ENCODE data around the gene CREBBP.
"Not testable (repeated sequence)": the region's sequence is repeated elsewhere in the genome, so short reads cannot be mapped to it uniquely, and the experiment has no call there.

Gene CREBBP

DNA sequence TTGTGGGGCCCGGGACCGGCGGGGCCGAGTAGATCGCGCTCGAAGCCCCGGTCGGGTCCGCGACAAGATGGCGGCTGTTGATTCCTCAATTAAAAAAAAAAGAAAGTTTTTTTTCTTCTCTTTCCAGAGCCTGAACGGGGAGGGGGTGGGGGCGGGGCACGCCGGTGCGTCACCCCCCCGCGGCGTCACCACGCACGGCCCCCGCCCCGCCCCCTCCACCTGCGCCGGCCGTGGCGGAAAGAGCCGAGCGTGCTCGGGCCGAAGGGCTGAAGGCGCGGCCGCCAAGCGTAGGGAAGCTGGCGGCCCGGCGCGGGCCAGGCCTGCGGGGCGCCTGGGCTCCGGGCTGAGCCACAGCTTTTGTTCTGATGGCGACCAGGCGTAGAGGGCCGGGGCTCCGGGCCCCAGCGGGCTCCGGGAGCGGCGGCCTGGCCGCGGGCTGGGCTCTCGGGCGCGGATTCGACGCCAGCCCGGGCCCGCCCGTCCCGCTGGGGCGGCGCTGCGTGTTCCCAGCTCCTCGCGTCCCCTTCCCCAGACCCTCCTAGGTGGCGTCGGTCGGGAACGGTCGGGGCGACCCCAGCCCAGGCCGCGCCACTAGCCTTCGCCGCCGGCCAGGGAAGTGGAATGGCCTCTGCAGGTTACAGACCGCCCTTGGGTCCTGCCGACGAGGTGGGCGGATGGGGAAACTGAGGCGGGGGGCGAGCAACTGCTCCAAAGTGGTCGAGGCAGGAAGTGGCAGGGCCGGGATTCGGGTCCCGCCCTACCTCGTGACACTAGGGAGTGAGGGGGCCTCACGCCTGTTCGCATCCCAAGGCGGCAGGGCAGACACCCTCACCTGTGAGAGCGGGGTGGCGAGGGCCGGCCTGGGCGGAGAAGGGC lies at the start of gene CREBBP:
TSS of gene CREBBP (minus strand) at position 91 of the 876 bp plus-strand sequence. CDS start 797 bp downstream, outside the sequence.
- in situ Hi-C loops (cut with MboI; ENCODE audit: low sequenced_read_pairs) = no loop called here

DNA sequence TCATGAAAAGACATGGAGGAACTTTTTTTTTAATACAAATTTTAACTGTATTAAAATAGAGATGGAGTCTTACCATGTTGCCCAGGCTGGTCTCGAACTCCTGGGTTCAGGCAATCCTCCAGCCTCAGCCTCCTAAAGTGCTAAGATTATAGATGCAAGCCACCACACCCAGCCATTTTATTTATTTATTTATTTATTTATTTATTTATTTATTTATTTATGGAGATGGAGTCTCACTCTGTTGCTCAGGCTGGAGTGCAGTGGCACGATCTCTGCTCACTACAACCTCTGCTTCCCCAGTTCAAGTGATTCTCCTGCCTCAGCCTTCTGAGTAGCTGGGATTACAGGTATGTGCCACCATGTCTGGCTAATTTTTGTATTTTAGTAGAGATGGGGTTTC lies 46.6 kb upstream of the CREBBP start:
- in situ Hi-C loops (cut with MboI; ENCODE audit: low sequenced_read_pairs) = not testable (repeated sequence)

- in situ Hi-C loops (cut with MboI; ENCODE audit: low sequenced_read_pairs) = no loop called here
Measured at GRCh38 chr16:3924763-3925162, 44.2 kb upstream of the CREBBP start.

DNA sequence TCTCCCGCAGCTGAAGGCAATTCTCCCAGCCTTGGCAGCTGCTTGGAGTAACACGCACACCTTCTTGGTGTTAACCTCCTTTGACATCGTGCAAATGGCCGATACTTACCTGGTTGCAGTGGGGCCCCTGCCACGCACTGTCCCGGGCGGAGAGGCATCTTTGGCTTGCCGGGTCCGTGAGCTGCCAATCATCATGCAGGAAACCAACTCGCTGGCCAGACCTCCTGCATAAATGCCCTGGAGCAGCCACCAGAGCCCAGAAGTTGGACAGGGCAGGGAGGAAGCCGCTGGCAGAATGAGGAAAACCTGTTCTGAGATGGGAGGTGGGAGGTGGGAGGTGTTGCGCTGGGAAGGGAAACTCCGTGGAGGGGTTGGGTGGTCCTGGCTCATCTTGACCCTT lies 41.7 kb upstream of the CREBBP start:
- in situ Hi-C loops (cut with MboI; ENCODE audit: low sequenced_read_pairs) = no loop called here

GRCh38 chr16:3920206-3920605 lies 39.7 kb upstream of the CREBBP start:
- in situ Hi-C loops (cut with MboI; ENCODE audit: low sequenced_read_pairs) = no loop called here

GRCh38 chr16:3919413-3919812 lies 38.9 kb upstream of the CREBBP start:
- in situ Hi-C loops (cut with MboI; ENCODE audit: low sequenced_read_pairs) = no loop called here

DNA sequence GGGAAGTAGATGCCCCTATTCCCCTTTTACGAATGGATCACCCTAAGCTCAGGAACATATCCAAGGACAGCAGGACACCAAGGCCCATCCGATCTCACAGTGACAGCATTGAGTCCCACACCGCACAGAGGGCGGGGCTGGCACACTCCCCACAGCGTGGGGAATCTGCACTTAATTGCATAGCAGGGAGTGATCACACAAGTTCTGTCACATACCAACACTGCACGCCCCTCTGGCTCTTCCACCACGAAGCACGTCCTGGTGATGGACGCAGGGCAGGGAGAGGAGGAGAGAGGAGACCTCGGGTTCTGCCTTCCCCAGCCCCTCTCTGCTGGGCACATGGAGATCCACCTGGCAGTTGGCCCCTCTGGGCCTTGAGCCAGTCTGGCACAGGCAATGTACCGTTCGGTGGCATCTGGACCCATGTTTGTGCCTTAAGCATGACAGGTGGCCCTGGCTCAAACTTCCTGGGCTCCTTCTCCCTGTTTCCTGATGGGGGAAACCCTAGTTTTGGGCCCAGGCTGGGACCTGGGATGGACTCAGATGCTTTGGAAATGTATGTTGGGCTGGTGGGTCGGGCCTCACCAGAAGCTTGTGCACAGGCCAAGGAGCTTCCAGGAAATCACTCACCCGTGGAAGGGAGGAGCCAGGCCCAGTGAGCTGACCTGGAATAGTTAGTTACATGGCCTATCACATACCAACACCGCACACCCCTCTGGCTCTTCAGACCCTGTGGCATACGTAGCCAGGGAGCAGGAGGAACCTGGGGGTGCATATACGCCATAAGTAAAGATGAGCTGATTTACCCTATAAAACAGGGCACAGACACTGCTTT lies 35.1 kb upstream of the CREBBP start:
- in situ Hi-C loops (cut with MboI; ENCODE audit: low sequenced_read_pairs) = no loop called here

DNA sequence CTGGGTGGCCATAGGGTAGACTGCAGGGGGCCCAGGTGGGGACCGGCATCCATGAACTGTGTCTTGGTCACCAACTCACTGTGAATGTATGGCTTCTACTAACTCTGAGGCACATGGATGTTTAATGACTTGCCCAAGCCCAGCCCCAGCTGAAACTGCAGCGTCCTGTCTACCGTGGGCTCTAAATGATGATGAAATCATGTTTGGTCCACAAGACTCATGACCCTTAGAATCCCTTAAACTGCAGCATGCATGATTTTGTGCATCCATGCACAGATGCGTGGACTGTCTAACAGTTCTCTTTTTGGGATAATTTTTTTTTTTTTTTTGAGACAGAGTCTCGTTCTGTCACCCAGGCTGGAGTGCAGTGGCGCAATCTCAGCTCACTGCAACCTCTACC lies 32.4 kb upstream of the CREBBP start:
- in situ Hi-C loops (cut with MboI; ENCODE audit: low sequenced_read_pairs) = no loop called here

GRCh38 chr16:3912373-3912772 lies 31.9 kb upstream of the CREBBP start:
- in situ Hi-C loops (cut with MboI; ENCODE audit: low sequenced_read_pairs) = no loop called here

GRCh38 chr16:3911741-3912140 lies 31.2 kb upstream of the CREBBP start:
- in situ Hi-C loops (cut with MboI; ENCODE audit: low sequenced_read_pairs) = not testable (repeated sequence)

DNA sequence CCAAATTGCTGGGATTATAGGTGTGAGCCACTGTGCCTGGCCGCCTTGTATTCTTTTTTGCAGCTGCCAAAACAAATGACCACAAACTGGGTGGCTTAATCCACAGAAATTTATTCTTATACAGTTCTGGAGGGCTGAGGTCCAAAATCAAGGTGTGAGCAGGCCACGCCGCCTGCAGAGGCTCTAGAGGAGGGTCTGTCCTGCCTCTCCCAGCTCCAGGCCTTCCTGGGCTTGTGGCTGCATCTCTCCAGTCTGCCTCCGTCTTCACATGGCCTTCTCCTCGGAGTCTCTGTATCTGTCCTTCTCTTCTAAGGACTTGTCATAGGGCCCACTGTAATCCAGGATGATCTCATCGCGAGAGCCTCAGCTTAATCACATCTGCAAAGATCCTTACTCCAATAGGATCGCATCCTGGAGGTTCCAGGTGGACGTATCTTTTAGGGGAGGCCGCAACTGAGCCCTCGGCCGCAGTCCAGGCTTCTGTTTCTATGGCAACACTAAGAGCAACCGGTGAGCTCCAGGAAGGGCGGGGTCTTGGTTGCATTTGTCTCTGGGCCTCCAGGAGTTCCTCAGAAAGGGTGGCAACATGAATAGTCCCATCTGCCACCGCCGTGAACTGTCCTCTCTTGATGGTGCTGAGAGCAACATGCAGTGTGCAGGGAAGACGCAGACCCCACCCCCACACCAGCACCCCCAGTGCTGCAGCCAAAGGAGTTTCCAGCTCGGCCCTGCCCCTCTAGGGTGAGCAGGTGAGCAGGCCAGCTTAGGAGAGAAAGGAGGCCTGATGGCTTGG lies 29.5 kb upstream of the CREBBP start:
- in situ Hi-C loops (cut with MboI; ENCODE audit: low sequenced_read_pairs) = no loop called here

DNA sequence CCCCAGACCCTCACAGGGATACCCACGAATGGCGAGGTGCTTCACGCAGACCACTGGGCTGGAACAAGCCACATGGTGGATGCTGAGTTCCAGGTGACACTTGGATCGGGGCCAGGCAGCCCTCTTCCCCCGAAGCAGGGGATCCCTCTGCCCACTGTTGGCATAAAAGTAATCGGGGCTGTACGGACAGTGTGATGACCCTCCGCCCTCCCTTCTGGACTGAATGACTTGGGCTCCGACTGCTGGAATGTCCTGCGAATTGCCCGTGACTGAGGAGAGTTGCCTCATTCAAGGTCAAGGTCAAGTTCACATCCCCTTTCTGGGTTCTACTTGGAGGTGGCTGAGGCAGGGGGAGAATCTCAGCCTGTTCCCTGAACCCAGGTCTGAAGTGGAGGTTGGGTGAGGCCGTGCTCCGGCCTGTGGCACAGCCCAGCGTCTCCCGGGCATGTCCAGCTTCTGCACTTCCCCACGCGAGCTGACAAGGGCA lies 28.5 kb upstream of the CREBBP start:
- in situ Hi-C loops (cut with MboI; ENCODE audit: low sequenced_read_pairs) = no loop called here

- in situ Hi-C loops (cut with MboI; ENCODE audit: low sequenced_read_pairs) = no loop called here
Measured at GRCh38 chr16:3907586-3907985, 27.1 kb upstream of the CREBBP start.

- in situ Hi-C loops (cut with MboI; ENCODE audit: low sequenced_read_pairs) = no loop called here
Measured at GRCh38 chr16:3906363-3906762, 25.9 kb upstream of the CREBBP start.

GRCh38 chr16:3904875-3905274 lies 24.4 kb upstream of the CREBBP start:
- in situ Hi-C loops (cut with MboI; ENCODE audit: low sequenced_read_pairs) = no loop called here

DNA sequence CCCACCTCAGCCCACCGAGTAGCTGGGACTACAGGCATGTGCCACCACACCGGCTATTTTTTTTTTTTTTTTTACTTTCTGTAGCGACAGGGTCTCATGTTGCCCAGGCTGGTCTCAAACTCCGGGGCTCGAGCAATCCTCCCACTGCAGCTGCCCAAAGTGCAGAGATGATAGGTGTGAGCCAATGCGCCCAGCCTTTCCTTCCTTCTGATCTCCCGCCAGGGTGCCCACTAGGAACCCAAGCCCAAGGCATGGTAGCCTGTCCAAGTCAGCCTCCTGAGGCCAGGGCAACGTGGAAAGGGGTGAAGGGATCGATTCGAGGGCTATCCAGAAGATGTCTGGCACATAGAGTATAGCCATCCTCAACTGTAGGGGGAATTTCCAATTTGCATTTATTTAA lies 9.6 kb upstream of the CREBBP start:
- in situ Hi-C loops (cut with MboI; ENCODE audit: low sequenced_read_pairs) = no loop called here

DNA sequence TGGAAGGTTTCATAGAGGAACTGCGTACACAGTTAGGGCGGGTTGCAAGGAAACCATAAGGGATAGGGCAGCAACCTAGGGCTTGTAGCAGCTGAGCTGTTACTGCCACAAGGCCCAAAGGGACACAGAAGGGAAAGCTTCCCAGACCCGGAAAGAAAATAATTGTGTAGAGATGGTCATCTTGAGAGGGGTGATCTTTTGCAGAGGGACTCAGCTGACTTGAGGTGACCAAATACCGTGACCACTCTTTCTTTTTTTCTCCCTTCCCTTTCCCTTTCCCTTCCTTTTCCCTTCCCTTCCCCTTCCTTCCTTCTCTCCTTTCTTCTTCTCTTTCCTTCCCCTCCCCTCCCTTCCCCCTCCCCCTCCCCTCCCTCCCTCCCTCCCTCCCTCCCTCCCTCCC lies 8.5 kb upstream of the CREBBP start:
- in situ Hi-C loops (cut with MboI; ENCODE audit: low sequenced_read_pairs) = no loop called here

DNA sequence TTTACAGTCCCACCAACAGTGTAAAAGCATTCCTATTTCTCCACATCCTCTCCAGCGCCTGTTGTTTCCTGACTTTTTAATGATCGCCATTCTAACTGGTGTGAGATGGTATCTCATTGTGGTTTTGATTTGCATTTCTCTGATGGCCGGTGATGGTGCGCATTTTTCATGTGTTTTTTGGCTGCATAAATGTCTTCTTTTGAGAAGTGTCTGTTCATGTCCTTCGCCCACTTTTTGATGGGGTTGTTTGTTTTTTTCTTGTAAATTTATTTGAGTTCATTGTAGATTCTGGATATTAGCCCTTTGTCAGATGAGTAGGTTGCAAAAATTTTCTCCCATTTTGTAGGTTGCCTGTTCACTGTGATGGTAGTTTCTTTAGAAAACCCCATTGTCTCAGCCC lies 5.5 kb upstream of the CREBBP start:
- in situ Hi-C loops (cut with MboI; ENCODE audit: low sequenced_read_pairs) = not testable (repeated sequence)

- in situ Hi-C loops (cut with MboI; ENCODE audit: low sequenced_read_pairs) = no loop called here
Measured at GRCh38 chr16:3884398-3884797, 3.9 kb upstream of the CREBBP start.

DNA sequence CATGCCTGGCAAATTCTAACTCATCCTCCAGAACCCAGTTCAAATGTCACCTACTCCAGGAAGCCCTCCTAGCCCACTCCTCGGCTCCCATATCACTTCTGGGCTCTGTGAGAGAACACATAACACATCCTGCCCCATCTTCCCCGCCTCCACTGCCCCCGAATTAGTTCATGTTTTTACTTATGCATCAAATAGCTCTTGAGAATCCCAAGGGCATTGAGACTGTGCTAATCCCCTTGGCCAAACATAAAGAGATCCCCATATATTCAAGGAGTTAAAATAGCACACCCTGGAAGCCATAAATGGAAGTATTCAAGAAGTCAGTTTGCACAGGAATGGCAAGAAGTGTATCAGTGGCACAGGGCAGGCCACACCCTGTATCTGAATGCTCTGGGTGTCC lies 2.0 kb upstream of the CREBBP start:
- in situ Hi-C loops (cut with MboI; ENCODE audit: low sequenced_read_pairs) = no loop called here

DNA sequence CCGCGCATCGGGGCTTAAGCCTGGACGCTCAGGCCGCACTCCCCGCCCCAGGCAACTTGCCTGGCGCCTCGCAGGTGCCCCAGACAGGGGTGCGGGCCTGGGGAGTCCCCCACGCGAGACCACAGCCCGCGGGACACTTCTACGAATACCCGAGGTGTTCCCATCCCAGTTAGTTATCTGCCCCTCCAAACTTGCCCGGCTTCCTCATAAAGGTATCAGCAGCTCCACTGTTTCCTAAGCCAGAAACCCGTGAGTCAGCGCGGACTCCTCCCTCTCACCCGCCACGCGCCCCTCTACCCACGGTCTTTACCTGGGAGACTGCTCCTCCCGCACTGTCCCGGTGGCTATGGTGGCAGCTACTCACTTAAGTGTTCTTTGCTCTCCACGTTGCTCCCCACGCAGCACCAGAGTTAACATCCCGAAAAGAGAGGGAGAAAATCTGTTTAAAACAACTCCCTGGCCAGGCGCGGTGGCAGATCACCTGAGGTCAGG lies 1.0 kb upstream of the CREBBP start:
- in situ Hi-C loops (cut with MboI; ENCODE audit: low sequenced_read_pairs) = no loop called here
